ENCODE measurements around the gene MAPK4.

DNA sequence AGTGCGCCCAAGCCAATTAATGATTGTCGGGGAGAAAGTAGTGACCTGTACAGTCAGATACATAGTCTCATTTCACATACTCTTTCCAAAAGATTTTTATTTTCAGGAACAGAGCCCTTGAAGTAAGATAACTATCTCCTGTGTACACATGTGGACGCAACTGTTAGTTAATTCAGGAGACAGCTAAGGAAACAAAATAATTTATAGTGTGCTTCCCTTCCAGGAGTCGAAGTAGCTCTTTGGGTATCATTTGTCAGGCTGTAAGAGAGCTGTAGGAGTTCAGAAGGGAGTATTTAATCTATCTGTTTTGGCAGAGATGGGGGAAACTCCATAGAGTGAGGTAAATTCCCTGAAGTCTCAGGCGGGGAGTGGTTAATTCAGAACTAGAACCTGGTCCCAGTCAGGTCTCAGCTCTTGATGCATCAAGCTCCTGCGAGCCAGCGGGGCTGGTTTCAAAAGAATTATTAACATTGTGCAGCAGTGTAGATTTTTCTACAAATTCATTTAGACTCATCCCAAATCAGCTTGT lies 63.0 kb downstream of the MAPK4 start:
- TF ChIP-seq POLR2A (IDR thresholded peaks at IDR 0.05): no peak
- TF ChIP-seq, protein P1, sequence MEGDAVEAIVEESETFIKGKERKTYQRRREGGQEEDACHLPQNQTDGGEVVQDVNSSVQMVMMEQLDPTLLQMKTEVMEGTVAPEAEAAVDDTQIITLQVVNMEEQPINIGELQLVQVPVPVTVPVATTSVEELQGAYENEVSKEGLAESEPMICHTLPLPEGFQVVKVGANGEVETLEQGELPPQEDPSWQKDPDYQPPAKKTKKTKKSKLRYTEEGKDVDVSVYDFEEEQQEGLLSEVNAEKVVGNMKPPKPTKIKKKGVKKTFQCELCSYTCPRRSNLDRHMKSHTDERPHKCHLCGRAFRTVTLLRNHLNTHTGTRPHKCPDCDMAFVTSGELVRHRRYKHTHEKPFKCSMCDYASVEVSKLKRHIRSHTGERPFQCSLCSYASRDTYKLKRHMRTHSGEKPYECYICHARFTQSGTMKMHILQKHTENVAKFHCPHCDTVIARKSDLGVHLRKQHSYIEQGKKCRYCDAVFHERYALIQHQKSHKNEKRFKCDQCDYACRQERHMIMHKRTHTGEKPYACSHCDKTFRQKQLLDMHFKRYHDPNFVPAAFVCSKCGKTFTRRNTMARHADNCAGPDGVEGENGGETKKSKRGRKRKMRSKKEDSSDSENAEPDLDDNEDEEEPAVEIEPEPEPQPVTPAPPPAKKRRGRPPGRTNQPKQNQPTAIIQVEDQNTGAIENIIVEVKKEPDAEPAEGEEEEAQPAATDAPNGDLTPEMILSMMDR (IDR thresholded peaks at IDR 0.05): no peak

All from body of pancreas (tissue), 4 donors.